DOHH2 (cell line): Measurements from ENCODE around the gene DGKB.

Experiments
- EZH2phosphoT487 ChIP-seq: fragments of 200-600 bp; sonication (generic); IDR thresholded peaks from 2 replicates; pipeline ENCODE4 v1.6.1; 2017; ENCODE audit warnings: borderline replicate concordance, mild to moderate bottlenecking, antibody characterized with exemption, low read length, moderate library complexity, mixed read lengths
- TF ChIP-seq, protein P1 (sequence below): fragments of 200-600 bp; sonication (generic); IDR thresholded peaks from one replicate; pipeline ENCODE4 v1.5.1; 2014; ENCODE audit warnings: antibody characterized with exemption, mild to moderate bottlenecking, low read depth, low read length; ENCODE audit not compliant: poor library complexity, severe bottlenecking

DNA sequence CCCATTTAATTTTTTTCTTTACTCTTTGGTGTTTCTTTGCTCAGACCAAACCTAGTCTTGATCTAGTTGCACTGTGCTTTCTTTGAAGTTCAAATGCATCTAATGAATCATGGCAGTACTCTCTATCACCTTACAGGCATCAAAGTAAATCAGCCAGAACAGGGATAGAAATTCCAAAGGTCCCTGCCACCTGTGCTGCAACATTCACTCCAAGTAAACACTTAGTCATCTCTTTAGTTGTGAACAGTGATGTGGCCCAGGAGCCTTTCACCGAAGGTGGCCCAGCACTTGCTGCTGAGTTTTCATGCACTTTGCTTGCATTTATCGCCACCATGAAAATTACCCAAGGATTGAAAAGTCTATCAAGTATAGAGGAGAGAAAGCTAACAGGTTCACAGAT is 599.0 kb downstream of the DGKB start:
- TF ChIP-seq, protein P1, sequence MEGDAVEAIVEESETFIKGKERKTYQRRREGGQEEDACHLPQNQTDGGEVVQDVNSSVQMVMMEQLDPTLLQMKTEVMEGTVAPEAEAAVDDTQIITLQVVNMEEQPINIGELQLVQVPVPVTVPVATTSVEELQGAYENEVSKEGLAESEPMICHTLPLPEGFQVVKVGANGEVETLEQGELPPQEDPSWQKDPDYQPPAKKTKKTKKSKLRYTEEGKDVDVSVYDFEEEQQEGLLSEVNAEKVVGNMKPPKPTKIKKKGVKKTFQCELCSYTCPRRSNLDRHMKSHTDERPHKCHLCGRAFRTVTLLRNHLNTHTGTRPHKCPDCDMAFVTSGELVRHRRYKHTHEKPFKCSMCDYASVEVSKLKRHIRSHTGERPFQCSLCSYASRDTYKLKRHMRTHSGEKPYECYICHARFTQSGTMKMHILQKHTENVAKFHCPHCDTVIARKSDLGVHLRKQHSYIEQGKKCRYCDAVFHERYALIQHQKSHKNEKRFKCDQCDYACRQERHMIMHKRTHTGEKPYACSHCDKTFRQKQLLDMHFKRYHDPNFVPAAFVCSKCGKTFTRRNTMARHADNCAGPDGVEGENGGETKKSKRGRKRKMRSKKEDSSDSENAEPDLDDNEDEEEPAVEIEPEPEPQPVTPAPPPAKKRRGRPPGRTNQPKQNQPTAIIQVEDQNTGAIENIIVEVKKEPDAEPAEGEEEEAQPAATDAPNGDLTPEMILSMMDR, result no peak
- no peak for TF ChIP-seq EZH2phosphoT487
